ENCODE data around the gene APEH. TPM values are rescaled to one million over a fixed set of nuclear protein-coding genes. Genes with fewer than 3 reads are reported as not detected.

Gene APEH
- total and polyA plus RNA-seq, 9 of the 15 experiments (the other 6 are each of a cell fraction or from before 2014, with no cell fraction given), result 70.9 to 177 (median 117) TPM

DNA sequence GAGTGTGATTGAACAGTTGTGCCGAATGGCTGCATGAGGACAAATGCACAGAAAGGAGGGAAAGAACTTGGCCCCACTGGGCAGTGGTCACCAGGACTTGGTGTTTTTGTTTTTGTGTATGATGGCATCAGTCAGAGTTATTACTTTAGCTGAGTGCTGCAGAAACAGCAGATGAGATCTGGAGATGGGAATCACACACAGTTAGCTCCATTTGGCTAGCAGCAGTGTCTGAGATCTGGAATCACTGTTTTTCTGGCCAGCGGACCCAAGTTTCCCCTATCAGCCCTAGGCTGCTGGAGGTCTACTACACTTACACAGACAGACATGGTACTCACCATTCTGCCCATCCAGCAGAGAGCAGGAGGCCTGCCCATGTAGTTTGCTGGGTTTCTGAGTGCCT lies 45.9 kb upstream of the APEH start:
- Histone ChIP-seq H3K4me2 (ENCODE audit: insufficient read depth, low read length) (no peak overlapping the region), H3K79me2 (ENCODE audit: control insufficient read depth, insufficient read depth, low read length) (no peaks in the 10 kb centered on the region), H3K36me3 (ENCODE audit: control insufficient read depth, insufficient read depth, low read length) (no peaks in the 10 kb centered on the region), H3K4me3 (no peak overlapping the region), H3K9me1 (ENCODE audit: control insufficient read depth, insufficient read depth, low read length) (no peaks in the 10 kb centered on the region), H3K9ac (ENCODE audit: insufficient read depth in 1 of 2, low read depth in 2 of 2, low read length in 2 of 2) (no peak overlapping the region), H3K27me3 (ENCODE audit: control insufficient read depth in 2 of 2, insufficient read depth in 2 of 2, low read length in 2 of 2) (no peaks in the 10 kb centered on the region), H2AFZ (ENCODE audit: low read depth, low read length) (no peak overlapping the region), H4K20me1 (replicated peaks; ENCODE audit: control insufficient read depth, insufficient read depth, low read length) (no peaks in the 10 kb centered on the region), H3K4me1 (replicated peaks in 1 of 2; ENCODE audit: control insufficient read depth in 2 of 2, insufficient read depth in 2 of 2, low read length in 2 of 2) (no peaks in the 10 kb centered on the region), H3K9me3 (replicated peaks; ENCODE audit: control insufficient read depth, insufficient read depth, low read depth, low read length) (no peaks in the 10 kb centered on the region), H3K27ac (ENCODE audit: extremely low read depth, low read depth, low read length) (no peak overlapping the region)
- POLR2A ChIA-PET, result interaction anchor here (0.7 kb wide), 1 partner anchor 10 kb away, joined by 4 read pairs; no protein-coding TSS in a partner anchor
- BruUV-seq (replicated peaks), result no TSS peak
- DNase-seq (ENCODE audit: extremely low read depth in 1 of 4, low spot score in 3 of 4) (no peak), FAIRE-seq (no peak), ATAC-seq (no peak)
- 45% methylated on average over 2 of the region's 2 CpGs for WGBS (ENCODE audit: insufficient coverage, low coverage, missing lambda C conversion rate)
- CTCF ChIA-PET (ENCODE audit: low intra/inter-chr PET ratio), result no interaction called here
- intact Hi-C loops (cut with micrococcal nuclease) (no loop called here), in situ Hi-C loops (cut with MboI) (no loop called here)
- TF ChIP-seq PHF8 (IDR thresholded peaks at IDR 0.05; ENCODE audit: borderline replicate concordance, low read length) (no peak), HMG20A (CRISPR knock-in tag; conservative IDR thresholded peaks at IDR 0.05) (no peak), PHB (CRISPR knock-in tag; IDR thresholded peaks at IDR 0.05) (no peak), MTA1 (IDR thresholded peaks at IDR 0.05; ENCODE audit: borderline replicate concordance) (no peak), GTF2F1 (IDR thresholded peaks at IDR 0.05; ENCODE audit: low read depth, low read length) (no peak)

DNA sequence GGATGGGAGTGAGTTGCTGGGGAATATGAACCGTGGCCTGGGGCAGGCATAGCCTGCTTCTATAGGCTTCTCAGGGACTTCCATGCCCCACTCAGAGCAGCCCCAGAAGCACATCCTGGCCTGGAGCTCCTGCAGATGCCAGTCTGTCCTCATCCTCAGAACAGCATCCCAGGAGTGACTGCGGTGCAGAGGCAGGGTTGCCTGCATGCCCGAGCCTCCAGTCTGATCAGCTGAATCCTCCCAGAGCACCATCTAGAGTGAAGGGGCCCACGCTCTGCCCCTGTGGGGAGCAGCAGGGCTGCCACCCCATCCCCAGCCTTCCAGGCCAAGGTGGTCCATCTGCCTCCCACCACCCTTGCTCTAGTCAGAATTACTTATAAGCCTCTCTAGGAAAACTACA lies 44.7 kb upstream of the APEH start:
- DNase-seq (ENCODE audit: extremely low read depth in 1 of 4, low spot score in 3 of 4), result no peak
- no peak for FAIRE-seq
- Histone ChIP-seq H3K4me3 (no peak overlapping the region), H3K79me2 (ENCODE audit: control insufficient read depth, insufficient read depth, low read length) (no peaks in the 10 kb centered on the region), H3K4me2 (ENCODE audit: insufficient read depth, low read length) (no peak overlapping the region), H3K9me1 (ENCODE audit: control insufficient read depth, insufficient read depth, low read length) (no peaks in the 10 kb centered on the region), H3K9me3 (replicated peaks; ENCODE audit: control insufficient read depth, insufficient read depth, low read depth, low read length) (no peaks in the 10 kb centered on the region), H3K4me1 (replicated peaks in 1 of 2; ENCODE audit: control insufficient read depth in 2 of 2, insufficient read depth in 2 of 2, low read length in 2 of 2) (no peaks in the 10 kb centered on the region; a peak in 1 of 5 replicates), H3K9ac (ENCODE audit: insufficient read depth in 1 of 2, low read depth in 2 of 2, low read length in 2 of 2) (no peak overlapping the region), H3K27me3 (ENCODE audit: control insufficient read depth in 2 of 2, insufficient read depth in 2 of 2, low read length in 2 of 2) (no peaks in the 10 kb centered on the region), H2AFZ (ENCODE audit: low read depth, low read length) (no peak overlapping the region), H4K20me1 (replicated peaks; ENCODE audit: control insufficient read depth, insufficient read depth, low read length) (no peaks in the 10 kb centered on the region), H3K36me3 (ENCODE audit: control insufficient read depth, insufficient read depth, low read length) (no peaks in the 10 kb centered on the region), H3K27ac (ENCODE audit: extremely low read depth, low read depth, low read length) (no peak overlapping the region)
- ChIA-PET CTCF (ENCODE audit: low intra/inter-chr PET ratio) (no interaction called here), POLR2A (no interaction called here)
- in situ Hi-C loops (cut with MboI) (no loop called here), intact Hi-C loops (cut with micrococcal nuclease) (no loop called here)
- ATAC-seq, result no peak
- no TSS peak for BruUV-seq (replicated peaks)
- 21% methylated on average over 4 of the region's 4 CpGs for WGBS (ENCODE audit: insufficient coverage, low coverage, missing lambda C conversion rate)
- TF ChIP-seq NFATC3 (IDR thresholded peaks at IDR 0.05), result no peak
- no peak for TF ChIP-seq MYNN (IDR thresholded peaks at IDR 0.05)
- TF ChIP-seq MYNN (CRISPR knock-in tag; IDR thresholded peaks at IDR 0.05), result no peak
- TF ChIP-seq MEF2A (IDR thresholded peaks at IDR 0.05; ENCODE audit: control insufficient read depth, low read depth, low read length), result no peak
- TF ChIP-seq, protein P1, sequence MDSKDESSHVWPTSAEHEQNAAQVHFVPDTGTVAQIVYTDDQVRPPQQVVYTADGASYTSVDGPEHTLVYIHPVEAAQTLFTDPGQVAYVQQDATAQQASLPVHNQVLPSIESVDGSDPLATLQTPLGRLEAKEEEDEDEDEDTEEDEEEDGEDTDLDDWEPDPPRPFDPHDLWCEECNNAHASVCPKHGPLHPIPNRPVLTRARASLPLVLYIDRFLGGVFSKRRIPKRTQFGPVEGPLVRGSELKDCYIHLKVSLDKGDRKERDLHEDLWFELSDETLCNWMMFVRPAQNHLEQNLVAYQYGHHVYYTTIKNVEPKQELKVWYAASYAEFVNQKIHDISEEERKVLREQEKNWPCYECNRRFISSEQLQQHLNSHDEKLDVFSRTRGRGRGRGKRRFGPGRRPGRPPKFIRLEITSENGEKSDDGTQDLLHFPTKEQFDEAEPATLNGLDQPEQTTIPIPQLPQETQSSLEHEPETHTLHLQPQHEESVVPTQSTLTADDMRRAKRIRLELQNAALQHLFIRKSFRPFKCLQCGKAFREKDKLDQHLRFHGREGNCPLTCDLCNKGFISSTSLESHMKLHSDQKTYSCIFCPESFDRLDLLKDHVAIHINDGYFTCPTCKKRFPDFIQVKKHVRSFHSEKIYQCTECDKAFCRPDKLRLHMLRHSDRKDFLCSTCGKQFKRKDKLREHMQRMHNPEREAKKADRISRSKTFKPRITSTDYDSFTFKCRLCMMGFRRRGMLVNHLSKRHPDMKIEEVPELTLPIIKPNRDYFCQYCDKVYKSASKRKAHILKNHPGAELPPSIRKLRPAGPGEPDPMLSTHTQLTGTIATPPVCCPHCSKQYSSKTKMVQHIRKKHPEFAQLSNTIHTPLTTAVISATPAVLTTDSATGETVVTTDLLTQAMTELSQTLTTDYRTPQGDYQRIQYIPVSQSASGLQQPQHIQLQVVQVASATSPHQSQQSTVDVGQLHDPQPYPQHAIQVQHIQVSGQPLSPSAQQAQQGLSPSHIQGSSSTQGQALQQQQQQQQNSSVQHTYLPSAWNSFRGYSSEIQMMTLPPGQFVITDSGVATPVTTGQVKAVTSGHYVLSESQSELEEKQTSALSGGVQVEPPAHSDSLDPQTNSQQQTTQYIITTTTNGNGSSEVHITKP (IDR thresholded peaks at IDR 0.05; ENCODE audit: partially characterized antibody), result no peak
- TF ChIP-seq, protein P2, sequence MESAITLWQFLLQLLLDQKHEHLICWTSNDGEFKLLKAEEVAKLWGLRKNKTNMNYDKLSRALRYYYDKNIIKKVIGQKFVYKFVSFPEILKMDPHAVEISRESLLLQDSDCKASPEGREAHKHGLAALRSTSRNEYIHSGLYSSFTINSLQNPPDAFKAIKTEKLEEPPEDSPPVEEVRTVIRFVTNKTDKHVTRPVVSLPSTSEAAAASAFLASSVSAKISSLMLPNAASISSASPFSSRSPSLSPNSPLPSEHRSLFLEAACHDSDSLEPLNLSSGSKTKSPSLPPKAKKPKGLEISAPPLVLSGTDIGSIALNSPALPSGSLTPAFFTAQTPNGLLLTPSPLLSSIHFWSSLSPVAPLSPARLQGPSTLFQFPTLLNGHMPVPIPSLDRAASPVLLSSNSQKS (CRISPR knock-in tag; IDR thresholded peaks at IDR 0.05), result no peak
- no peak for TF ChIP-seq ZNF23 (CRISPR knock-in tag; IDR thresholded peaks at IDR 0.05)
